SKM-1 (cell line): Measurements from ENCODE around the gene LYRM4.
"Not testable (repeated sequence)": the region's sequence is repeated elsewhere in the genome, so short reads cannot be mapped to it uniquely, and the experiment has no call there.

ENCODE experiments used
- DNase-seq: peaks from one replicate; lab custom pipeline; 2025; ENCODE audit not compliant: unreplicated experiment; lab: John Stamatoyannopoulos, UW

The LYRM4 gene

GRCh38 chr6:5124526-5124925 lies 136.2 kb downstream of the LYRM4 start:
- no peak for DNase-seq

GRCh38 chr6:5123296-5124143 lies 137.2 kb downstream of the LYRM4 start:
- no peak for DNase-seq

GRCh38 chr6:5122504-5123112 lies 138.1 kb downstream of the LYRM4 start:
- no peak for DNase-seq

- no peak for DNase-seq
These were observed 138.8 kb downstream of the LYRM4 start for GRCh38 chr6:5121956-5122355.

GRCh38 chr6:5121479-5121878 lies 139.3 kb downstream of the LYRM4 start:
- no peak for DNase-seq

- DNase-seq = not testable (repeated sequence)
These were observed 140.2 kb downstream of the LYRM4 start for GRCh38 chr6:5120543-5120942.

GRCh38 chr6:5120011-5120410 lies 140.7 kb downstream of the LYRM4 start:
- DNase-seq = no peak

GRCh38 chr6:5119090-5119951 lies 141.4 kb downstream of the LYRM4 start:
- DNase-seq = no peak

- no peak for DNase-seq
These were observed 144.3 kb downstream of the LYRM4 start for GRCh38 chr6:5116243-5116991.

GRCh38 chr6:5115168-5115567 lies 145.6 kb downstream of the LYRM4 start:
- no peak for DNase-seq

- no peak for DNase-seq
These were observed 147.7 kb downstream of the LYRM4 start for GRCh38 chr6:5113096-5113495.

- DNase-seq = no peak
These were observed 148.5 kb downstream of the LYRM4 start for GRCh38 chr6:5112066-5112799.

- DNase-seq = no peak
These were observed 149.1 kb downstream of the LYRM4 start for GRCh38 chr6:5111626-5112025.

GRCh38 chr6:5110246-5110645 lies 150.5 kb downstream of the LYRM4 start:
- no peak for DNase-seq

- no peak for DNase-seq
These were observed 151.3 kb downstream of the LYRM4 start for GRCh38 chr6:5109436-5109835.

- no peak for DNase-seq
These were observed 152.1 kb downstream of the LYRM4 start for GRCh38 chr6:5108536-5109150.

- DNase-seq = no peak
These were observed 152.7 kb downstream of the LYRM4 start for GRCh38 chr6:5108068-5108467.

- no peak for DNase-seq
These were observed 153.4 kb downstream of the LYRM4 start for GRCh38 chr6:5107341-5107740.

GRCh38 chr6:5105146-5105545 lies 155.6 kb downstream of the LYRM4 start:
- no peak for DNase-seq

GRCh38 chr6:5104667-5105066 lies 156.1 kb downstream of the LYRM4 start:
- no peak for DNase-seq
